ENCODE results near the gene RRAGC. TPM values are rescaled to one million over a fixed set of nuclear protein-coding genes. Genes with fewer than 3 reads are reported as not detected.

The RRAGC gene
- total and polyA plus RNA-seq, 2 donors (not counting 3 experiments of a cell fraction or from before 2014, with no cell fraction given) = 24.1 to 40.1 TPM

DNA sequence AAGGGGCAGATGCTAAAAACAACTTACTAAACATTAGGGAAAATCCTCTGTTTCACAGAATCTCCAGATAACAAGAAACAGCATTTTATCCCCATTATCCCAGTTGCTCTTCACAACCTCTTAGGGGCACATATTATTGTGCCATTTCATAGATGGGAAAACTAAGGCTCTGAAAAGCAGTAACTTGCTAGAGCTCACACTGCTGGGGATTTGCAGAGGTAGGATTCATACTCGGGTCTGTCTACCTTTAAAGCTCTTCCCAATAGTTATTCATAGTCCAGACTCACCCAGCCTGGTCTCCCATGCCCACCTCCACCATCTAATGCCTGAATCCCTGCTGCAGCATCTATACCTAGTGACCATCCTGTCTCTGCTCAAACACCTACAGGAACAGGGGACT lies 67.7 kb downstream of the RRAGC start:
- BruUV-seq (replicated peaks) = no TSS peak
- ChIA-PET CTCF (interaction anchor here (1.0 kb wide), 1 partner anchor 9 kb away, joined by 3 read pairs; no protein-coding TSS in a partner anchor), POLR2A (no interaction called here)
- Histone ChIP-seq H3K9me3 (replicated peaks; ENCODE audit: control insufficient read depth, insufficient read depth, low read length) (no peaks in the 10 kb centered on the region), H3K27ac (ENCODE audit: insufficient read depth, low read depth, low read length) (no peak overlapping the region), H3K4me3 (replicated peaks in 1 of 3; ENCODE audit: insufficient read depth in 1 of 3, low read depth in 1 of 3, low read length in 3 of 3) (no peak overlapping the region), H2AFZ (ENCODE audit: low read depth, low read length) (no peak overlapping the region), H3K79me2 (ENCODE audit: control insufficient read depth, insufficient read depth, low read length) (no peaks in the 10 kb centered on the region), H3K4me2 (ENCODE audit: insufficient read depth, low read length) (no peak overlapping the region), H3K36me3 (ENCODE audit: control insufficient read depth in 2 of 2, extremely low read depth in 1 of 2, insufficient read depth in 2 of 2, low read length in 2 of 2) (no peaks in the 10 kb centered on the region), H3K9me1 (replicated peaks; ENCODE audit: control insufficient read depth, extremely low read depth, insufficient read depth, low read length) (no peaks in the 10 kb centered on the region), H4K20me1 (replicated peaks; ENCODE audit: control insufficient read depth, extremely low read depth, insufficient read depth, low read length) (no peaks in the 10 kb centered on the region), H3K27me3 (ENCODE audit: control insufficient read depth in 2 of 2, insufficient read depth in 2 of 2, low read length in 2 of 2) (peaks cover 9% of the 10 kb centered on the region in 2 experiments), H3K9ac (replicated peaks; ENCODE audit: extremely low read depth, insufficient read depth, low read length) (no peak overlapping the region), H3K4me1 (ENCODE audit: control insufficient read depth, extremely low read depth, insufficient read depth, low read length) (no peaks in the 10 kb centered on the region)
- dilution Hi-C loops (cut with MboI; ENCODE audit: extremely low pct_ligation_motif_present, low sequenced_read_pairs) (no loop called here), intact Hi-C loops (cut with micrococcal nuclease) (no loop called here)
- FAIRE-seq = no peak
- no peak for TF ChIP-seq CTCF (IDR thresholded peaks at IDR 0.05; ENCODE audit: extremely low read depth in 1 of 2, insufficient read depth in 1 of 2, low read depth in 1 of 2, low read length in 2 of 2)
- TF ChIP-seq GATA2 (IDR thresholded peaks at IDR 0.05; ENCODE audit: insufficient read depth, insufficient read length, low read depth, low read length) = no peak
- TF ChIP-seq EZH2 (IDR thresholded peaks at IDR 0.05; ENCODE audit: borderline replicate concordance, low read depth, low read length, severe bottlenecking) = no peak
- no peak for TF ChIP-seq MYC (IDR thresholded peaks at IDR 0.05; ENCODE audit: low read depth, low read length)
- TF ChIP-seq POLR2AphosphoS5 (IDR thresholded peaks at IDR 0.05; ENCODE audit: insufficient read depth, low read depth, low read length) = no peak
- TF ChIP-seq, protein P1, sequence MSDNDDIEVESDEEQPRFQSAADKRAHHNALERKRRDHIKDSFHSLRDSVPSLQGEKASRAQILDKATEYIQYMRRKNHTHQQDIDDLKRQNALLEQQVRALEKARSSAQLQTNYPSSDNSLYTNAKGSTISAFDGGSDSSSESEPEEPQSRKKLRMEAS (IDR thresholded peaks at IDR 0.05; ENCODE audit: insufficient read depth, insufficient read length) = no peak
- no peak for TF ChIP-seq POLR2A (IDR thresholded peaks at IDR 0.05; ENCODE audit: low read depth, low read length)
- TF ChIP-seq JUN (IDR thresholded peaks at IDR 0.05; ENCODE audit: borderline replicate concordance, insufficient read depth, insufficient read length, low read depth) = no peak
- TF ChIP-seq FOS (IDR thresholded peaks at IDR 0.05; ENCODE audit: borderline replicate concordance, insufficient read depth, low read length) = no peak
- no peak for DNase-seq (ENCODE audit: low read depth, low spot score)

All from endothelial cell of umbilical vein (primary cell).